HG02759 (cell line): Measurements from ENCODE around the gene GRIN1.
"Not testable (repeated sequence)": the region's sequence is repeated elsewhere in the genome, so short reads cannot be mapped to it uniquely, and the experiment has no call there.

Experiments used
- ATAC-seq: cut with Tn5 transposase; IDR thresholded peaks from one replicate; pipeline ENCODE4 v1.9.1; 2021; ENCODE audit warnings: mild to moderate bottlenecking, moderate library complexity; ENCODE audit not compliant: unreplicated experiment

GRIN1 gene

DNA sequence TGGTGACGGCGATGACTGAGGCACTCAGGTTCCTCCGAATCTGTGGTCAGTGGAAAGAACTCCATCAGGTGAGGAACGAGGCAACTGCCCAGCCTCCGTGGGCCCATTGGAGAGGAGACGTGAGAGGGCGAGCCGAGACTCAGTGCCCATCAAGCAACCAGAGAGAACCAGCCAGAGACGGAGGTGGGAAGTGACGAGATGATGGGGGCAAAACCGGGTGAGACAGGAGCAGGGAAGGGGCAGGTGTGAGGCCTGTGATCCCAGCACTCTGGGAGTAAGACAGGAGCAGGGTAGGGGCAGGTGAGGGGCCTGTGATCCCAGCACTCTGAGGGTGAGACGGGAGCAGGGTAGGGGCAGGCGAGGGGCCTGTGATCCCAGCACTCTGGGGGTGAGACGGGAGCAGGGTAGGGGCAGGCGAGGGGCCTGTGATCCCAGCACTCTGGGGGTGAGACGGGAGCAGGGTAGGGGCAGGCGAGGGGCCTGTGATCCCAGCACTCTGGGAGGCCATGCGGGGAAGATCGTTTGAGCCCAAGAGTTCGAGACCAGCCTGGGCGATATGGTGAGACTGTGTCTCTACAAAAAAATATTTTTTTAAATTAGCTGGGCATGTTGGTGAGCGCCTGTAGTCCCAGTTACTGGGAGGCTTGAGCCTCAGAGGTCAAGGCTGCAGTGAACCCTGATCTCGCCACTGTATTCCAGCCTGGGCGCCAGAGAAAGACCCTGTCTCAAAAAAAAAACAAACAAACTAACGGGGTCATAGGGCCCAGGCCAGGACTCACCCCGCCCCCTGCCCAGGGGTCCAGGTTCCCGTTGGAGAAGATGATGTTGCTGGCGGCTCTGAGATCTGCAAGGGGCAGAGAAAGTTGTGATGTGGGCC, 27.8 kb upstream of the GRIN1 start:
- ATAC-seq = no peak

DNA sequence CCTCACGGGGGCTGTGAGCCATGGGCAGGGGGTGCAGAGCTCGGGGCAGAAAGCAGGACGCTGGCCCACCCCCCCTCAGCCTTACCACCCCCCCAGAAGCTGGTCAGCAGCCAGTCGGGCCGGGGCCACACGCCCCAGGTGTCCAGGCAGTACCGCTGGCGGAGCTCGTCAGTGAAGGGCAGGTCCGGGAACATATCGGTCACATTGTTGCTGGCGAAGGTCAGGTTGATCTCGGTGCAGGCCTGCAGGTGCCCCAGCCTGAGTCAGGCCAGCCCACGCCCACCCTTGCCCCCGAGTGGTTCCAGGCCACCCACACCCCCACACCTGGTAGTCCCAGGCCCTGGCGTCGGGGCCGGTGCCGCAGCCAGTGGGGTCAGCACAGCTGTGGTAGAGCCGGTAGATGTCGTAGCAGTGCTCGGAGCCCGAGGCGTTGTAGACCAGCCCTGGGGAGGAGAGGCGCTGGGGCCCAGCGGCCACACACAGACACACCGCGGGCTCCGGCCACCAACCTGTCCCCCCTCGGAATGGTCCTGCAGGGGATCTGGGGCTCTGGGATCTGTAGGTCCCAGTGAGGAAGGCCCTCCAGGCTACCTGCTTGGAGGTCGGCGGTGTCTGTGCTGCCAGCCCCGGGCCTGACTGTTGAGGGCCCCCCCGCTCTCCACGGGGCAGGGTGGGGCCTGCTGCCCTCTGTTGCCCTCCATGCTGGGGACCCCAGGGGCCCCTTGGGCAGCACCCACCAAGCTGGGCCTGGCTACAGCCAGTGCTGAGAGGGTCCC, 27.0 kb upstream of the GRIN1 start:
- ATAC-seq = no peak

DNA sequence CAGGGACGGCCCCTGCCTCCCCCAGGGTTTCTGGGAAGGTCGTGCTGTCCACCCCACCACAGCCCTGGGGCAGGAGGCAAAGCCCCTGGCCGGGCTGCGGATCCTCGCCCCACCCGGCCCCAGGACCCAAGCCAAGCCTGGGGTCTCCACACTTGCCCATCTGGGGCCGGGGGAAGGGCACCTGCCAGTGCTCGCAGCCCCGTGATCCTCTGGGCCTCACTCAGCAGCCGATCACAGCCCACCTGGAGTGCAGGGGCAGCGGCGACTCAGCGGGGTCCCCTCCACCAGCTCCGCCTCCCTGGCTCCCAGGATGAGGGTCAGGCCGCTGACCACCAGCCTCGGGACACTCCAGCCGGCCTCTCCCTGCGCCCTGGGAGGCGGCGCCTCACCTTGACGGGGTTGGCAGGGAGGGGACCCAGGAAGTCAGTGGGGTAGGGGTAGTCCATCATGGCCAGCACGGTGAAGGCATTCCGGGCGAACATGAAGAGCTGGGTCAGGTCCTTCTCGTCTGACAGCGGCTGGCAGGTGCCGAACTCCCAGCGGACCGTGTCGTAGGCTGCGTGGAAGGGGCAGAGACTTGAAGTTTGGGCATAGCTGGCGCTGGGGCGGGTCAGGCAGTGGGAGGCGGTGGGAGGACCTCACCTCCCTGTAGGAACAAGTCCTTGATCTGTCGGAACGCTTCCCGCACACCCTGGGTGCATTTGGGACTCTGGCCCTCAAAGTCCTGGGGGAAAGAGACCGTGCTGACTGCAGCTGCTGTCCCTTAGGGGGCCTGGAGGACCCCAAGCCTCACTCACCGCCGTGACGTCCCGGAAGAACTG, 26.2 kb upstream of the GRIN1 start:
- ATAC-seq = no peak

DNA sequence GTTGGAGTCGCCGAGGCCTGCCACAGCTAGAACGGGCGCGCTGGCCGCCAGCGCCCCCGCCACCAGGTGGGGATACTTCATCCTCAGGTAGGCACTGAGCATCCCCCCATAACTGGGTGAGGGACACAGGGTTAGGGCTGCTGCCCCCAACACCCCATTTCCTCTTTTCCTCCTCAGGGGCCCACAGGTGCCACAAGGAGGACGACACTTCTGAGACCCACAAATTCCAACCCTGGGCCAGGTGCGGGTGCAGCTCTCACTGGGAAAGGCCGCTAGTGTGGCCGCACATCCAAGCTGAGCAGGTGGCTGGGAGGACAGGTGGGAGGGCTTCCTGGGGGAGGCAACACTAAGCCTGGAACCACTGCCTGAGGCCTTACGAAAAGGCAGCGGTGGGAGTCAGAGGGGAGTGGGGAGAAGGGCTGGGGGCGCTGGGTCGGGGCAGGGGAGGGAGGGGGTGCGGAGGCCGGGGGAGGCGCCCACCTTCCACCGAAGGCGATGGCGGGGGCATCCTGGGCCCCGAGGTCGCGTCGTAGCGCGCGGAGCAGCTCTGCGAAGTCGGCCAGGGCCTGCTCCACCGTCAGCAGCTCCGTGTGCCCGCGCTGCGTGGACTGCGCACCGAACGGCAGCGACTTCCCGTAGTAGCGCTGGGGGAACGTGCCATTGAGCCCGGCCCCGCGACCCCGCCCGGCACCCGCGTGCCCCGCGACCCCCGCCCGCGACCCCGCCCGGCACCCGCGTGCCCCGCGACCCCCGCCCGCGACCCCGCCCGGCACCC, 25.4 kb upstream of the GRIN1 start:
- ATAC-seq = no peak

DNA sequence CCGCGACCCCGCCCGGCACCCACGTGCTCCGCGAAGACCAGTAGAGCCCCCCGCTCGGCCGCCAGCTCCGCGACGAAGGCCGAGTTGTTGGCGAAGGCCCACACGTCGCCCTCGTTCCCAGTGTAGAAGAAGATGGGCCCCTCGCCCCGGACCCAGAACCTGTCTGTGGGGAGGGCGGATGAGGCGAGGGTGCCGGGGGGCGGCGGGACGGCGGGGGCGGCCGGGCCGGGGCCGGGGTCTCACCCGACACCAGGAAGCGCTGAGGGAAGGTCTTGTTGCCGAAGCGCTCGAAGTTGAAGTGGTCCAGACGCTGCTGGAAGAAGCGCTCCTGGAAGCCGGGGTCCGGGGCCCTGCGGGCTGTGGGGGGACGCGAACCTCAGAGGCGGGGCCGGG, 24.7 kb upstream of the GRIN1 start:
- peak; percentile 6 for ATAC-seq

DNA sequence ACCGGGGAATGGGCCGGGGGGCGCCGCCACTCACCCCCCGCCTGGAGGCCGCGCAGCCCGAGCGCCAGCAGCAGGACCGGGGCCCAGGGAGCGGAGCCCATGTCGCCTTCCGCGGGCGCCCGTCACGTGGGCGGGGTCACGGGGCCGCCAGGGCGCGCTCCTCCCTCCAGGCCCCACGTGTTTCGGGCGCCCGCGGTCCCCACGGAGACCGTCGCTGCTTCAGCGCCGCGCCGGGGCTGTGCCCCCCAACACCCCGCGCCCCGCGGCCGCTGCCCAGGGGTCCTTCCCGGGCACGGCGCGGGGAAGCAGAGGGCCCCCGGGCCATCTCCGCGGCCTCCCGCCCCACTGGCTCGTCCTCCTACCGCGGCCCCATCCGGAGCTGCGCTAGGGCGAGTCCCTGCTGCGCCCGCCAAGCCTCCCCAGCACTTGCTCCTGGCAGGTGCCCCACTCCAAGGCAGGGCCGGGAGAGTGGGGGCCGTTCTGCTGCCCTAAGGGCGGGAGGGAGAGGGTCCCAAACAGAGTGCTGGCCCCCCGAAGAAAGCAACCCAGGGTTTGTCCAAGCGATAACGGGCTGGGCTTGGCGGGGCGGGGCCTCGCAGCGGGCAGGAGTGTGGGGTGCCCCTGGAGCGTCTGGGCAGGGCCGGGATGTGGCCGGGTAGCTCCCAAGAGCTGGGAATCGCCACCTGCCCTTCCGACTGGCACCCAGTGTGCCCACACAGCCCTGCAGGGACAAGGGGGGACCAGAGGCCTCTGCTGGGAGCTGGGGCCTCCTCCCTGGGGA, 24.2 kb upstream of the GRIN1 start, which contains the start of gene DPP7:
Gene DPP7 (minus strand): TSS at position 121 of the 781 bp plus-strand sequence. CDS start 20 bp downstream, at position 101.
- ATAC-seq = peak; percentile 88

DNA sequence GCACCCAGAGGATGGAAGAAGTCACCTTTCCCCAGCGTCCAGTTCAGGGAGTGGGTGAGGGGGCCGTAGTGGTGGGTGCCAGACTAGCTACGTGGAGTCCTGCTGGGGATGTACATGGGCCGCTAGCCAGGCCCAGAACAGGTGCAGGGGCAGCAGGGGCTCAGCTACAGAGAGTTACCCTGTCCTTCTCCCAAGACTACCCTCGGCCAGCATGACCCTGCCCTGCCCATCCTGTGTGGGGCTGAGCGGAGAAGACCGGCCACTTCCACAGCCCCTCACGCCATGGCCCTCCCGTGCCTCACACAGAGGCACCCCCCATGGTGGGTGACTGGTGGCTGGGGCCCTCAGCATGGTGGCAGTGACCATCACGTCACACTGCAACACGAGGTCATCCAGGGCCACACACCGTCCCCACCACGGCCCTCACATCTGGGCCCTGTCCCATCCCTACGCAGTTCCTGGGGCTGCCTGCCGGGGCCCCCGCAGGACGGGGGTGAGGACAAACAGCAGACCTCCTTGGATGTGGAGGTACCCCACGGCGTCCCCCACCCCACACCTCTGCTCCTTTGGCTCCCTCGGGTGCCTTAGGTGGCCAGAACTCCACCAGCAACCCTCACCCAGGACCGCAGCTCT, 23.4 kb upstream of the GRIN1 start:
- no peak for ATAC-seq

DNA sequence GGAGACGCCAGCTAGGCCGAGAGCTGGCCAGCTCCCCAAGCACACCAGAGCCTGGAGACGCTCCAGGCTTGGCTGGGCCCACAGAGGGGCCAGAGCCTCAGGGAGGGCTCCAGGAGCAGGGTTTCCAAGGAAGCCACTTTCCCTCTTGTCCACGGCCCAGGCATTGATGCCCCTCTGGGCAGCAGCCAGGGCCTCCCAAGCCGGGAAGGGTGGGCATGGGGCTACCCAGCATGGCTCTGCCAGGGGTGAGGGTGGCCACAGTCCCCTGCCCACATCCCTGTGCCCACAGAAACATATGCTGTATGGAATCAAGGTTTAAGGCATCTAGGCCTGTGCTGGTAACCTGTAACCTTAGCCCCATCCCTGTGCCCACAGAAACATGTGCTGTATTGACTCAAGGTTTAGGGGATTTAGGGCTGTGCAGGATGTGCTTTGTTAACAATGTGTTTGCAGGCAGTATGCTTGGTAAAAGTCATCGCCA, 22.9 kb upstream of the GRIN1 start:
- no peak for ATAC-seq

DNA sequence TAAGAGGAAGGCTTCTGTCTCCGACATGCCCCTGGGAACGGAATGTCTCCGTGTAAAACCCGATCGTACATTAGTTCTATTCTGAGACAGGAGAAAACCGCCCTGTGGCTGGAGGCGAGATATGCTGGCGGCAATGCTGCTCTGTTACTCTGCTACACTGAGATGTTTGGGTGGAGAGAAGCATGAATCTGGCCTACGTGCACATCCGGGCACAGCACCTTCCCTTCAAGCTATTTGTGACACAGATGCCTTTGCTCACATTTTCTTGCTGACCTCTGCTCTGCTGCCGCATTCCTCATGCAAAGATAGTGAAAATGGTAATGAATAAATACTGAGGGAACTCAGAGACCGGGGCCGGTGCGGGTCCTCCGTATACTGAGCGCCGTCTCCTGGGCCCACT, 22.2 kb upstream of the GRIN1 start:
- no peak for ATAC-seq

DNA sequence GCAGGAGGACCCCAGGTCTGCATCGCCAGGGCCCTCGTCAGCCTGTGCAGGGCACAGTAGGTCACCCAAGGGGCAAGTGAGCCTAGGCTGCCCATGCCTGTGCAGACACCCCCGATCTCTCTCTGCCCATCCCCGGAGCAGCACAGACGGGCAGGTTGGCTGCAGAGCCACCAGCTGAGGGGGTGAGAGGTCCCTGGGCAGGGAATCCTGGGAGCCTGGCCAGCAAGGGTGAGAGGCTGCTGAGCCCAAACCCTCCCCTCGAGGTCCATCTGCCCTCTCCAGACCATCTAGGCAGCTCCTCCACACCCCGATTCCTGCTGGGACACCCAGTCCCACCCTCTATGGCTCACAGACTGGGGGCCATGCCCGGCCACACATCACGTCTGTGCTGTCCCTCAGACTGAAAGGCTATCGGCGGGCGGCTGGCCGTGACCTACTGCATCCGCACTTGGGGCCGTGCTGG, 21.7 kb upstream of the GRIN1 start:
- no peak for ATAC-seq

DNA sequence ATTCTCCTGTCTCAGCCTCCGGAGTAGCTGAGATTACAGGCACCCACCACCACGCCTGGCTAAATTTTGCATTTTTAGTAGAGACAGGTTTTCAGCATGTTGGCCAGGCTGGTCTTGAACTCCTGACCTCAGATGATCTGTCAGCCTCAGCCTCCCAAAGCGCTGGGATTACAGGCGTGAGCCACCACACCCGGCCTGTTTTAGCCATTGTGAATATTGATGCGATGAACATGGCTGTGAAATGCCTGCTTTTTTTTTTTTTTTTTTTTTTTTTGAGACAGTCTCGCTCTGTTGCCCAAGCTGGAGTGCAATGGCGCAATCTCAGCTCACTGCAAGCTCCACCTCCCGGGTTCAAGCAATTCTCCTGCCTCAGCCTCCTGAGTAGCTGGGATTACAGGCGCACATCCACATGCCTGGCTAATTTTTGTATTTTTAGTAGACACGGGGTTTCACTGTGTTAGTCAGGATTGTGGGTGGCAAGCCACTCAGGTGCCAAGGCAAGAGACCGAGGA, 20.8 kb upstream of the GRIN1 start:
- ATAC-seq = not testable (repeated sequence)

DNA sequence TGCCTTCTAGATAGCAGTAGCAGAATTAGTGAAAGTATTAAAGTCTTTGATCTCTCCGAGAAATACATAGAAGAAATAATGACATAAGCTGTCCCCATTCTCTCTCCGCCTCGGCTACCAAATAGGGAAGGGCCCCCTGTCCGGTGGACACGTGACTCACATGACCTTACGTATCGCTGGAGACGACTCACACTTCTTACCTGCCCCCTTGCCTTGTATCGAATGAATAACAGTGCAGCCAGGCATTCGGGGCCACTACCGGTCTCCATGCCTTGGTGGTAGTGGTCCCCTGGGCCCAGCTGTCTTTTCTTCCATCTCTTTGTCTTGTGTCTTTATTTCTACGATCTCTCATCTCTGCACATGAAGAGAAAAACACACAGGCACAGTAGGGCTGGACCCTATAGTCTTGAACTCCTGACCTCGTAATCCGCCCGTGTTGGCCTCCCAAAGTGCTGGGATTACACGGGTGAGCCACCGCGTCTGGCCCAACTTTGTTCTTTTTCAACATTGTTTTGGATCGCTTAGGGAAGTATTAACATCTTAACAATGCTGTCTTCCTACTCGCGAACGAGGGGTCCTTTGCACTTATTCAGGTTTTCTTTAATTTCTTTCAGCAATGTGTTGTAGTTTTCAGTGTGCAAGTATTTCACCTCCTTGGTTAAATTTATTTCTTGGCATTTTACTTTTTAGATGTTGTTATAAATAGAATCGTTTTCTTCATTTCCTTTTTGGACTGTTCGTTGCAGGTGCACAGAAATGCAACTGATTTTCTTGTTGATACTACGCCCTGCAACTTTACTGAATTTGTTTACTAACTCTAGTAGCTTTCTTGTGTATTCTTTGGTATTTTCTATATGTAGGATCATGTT, 16.8 kb upstream of the GRIN1 start:
- ATAC-seq = not testable (repeated sequence)

DNA sequence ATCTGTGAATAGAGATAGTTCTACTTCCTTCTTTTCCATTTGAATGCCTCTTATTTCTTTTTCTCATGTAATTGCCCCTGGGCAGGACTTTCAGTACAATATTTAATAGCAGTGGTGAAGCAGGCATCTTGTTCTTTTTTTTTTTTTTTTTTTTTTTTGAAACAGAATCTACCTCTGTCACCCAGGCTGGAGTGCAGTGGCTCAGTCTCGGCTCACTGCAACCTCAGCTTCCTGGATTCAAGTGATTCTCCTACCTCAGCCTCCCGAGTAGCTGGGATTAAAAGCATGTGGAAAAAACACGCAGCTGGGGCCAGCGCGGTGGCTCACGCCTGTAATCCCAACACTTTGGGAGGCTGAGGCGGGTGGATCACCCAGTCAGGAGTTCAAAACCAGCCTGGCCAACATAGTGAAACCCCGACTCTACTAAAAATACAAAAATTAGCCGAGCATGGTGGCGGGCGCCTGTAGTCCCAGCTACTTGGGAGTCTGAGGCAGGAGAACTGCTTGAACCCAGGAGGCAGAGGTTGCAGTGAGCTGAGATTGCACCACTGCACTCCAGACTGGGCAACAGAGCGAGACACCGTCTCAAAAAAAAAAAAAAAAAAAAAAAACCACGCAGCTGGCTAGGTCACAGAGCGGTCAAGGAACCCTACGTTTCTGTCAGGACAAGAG, 16.0 kb upstream of the GRIN1 start:
- ATAC-seq = not testable (repeated sequence)

DNA sequence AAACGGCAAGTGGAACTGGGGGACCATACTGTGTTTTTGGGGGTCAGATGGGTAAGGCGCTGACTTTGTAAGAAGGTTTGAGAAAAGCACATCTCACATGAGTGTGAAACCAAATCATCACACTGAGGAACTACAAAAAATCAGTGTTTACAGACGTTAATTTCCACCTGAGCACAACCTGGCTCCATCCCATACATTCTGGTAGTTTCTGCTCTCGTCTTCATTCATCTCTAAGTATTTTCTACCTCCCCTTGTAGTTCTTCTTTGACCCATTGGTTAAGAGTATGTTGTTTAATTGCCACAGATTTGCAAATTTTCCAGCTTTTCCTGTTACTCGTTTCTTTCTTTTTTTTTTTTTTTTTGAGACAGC, 15.5 kb upstream of the GRIN1 start:
- no peak for ATAC-seq

DNA sequence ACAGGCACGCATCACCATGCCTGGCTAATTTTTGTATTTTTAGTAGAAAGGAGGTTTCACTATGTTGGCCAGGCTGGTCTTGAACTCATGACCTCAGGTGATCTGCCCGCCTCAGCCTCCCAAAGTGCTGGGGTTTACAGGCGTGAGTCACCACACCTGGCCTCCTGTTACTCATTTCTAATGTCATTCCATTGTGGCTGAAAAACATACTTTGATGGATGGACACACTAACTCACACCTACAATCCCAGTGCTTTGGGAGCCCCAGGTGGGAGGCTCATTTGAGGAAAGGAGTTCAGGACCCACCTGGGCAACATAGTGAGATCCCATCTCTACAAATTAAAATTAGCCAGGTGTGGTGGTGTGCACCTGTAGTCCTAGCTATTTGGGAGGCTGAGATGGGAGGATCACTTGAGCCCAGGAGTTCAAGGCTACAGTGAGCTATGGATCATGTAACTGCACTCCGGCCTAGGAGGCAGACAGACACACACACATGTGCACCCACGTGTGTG, 14.9 kb upstream of the GRIN1 start:
- ATAC-seq = not testable (repeated sequence)

DNA sequence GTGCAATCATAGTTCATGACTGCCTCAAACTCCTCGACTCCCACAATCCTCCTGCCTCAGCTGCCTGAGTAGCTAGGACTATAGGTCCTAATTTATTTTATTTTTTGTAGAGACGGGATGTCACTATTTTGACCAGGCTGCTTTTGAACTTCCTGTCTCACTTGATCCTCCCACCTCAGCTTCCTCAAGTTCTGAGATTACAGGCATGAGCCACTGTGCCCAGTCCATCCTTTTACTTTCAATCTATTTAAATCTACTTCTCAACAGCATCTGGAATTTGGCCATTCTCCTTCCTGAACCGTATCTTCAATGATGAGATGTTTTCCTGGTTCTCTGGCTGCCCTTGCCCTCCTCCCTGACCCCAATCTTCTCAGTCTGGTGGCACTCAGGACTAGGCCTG, 12.2 kb upstream of the GRIN1 start:
- ATAC-seq = no peak
